ENCODE measurements around the gene PRDM5. TPM values are rescaled to one million over a fixed set of nuclear protein-coding genes. Genes with fewer than 3 reads are reported as not detected.

PRDM5 gene
- total and polyA plus RNA-seq, 10 of the 15 experiments (the other 5 are each of a cell fraction or from before 2014, with no cell fraction given): 0.07 TPM; not detected in 9

DNA sequence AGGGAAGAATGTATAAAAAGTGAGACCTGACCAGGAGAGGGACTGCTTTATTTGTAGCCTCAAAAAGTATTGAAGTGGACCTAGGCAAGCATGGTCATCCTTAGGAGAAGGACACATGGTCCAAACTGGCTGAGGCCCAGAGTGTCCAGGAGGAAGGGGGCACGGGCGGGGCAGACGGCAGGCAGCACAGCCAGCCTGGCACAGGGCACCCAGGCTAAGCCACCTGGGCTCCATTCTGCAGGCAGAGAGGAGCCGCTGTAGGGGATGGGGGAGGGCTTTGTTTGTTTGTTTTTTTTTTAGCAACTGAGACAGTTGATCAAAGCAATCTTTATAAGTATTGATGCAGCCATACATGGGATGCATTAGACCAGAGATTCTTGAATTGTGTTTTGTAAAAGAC lies 188.6 kb downstream of the PRDM5 start:
- Histone ChIP-seq H3K9ac (ENCODE audit: control insufficient read depth, insufficient read depth, low read length) (no peak overlapping the region), H3K36me3 (ENCODE audit: control insufficient read depth in 2 of 2, insufficient read depth in 2 of 2, low read length in 1 of 2) (no peaks in the 10 kb centered on the region), H2AFZ (ENCODE audit: control insufficient read depth, low read depth, low read length) (no peak overlapping the region), H3K79me2 (ENCODE audit: control insufficient read depth, insufficient read depth, low read length) (no peaks in the 10 kb centered on the region), H3K4me2 (ENCODE audit: control insufficient read depth, insufficient read depth) (no peak overlapping the region), H3K27ac (ENCODE audit: control insufficient read depth, insufficient read depth) (no peak overlapping the region), H3K27me3 (replicated peaks in 1 of 2; ENCODE audit: control insufficient read depth in 2 of 2, insufficient read depth in 2 of 2, low read length in 1 of 2) (no peaks in the 10 kb centered on the region; a peak in 1 of 4 replicates), H4K20me1 (ENCODE audit: control insufficient read depth, insufficient read depth) (no peaks in the 10 kb centered on the region), H3K9me3 (replicated peaks; ENCODE audit: control insufficient read depth, insufficient read depth, low read length) (no peaks in the 10 kb centered on the region), H3K4me3 (no peak overlapping the region), H3K4me1 (ENCODE audit: control insufficient read depth, insufficient read depth, low read length) (no peaks in the 10 kb centered on the region)
- ATAC-seq (no peak), DNase-seq (ENCODE audit: low read depth, low spot score) (no peak), FAIRE-seq (no peak)
- CTCF ChIA-PET: no interaction called here
- RAD21 ChIA-PET (ENCODE audit: unreplicated experiment): interaction anchor here (0.9 kb wide), 1 partner anchor 579 kb away, joined by 3 read pairs; no protein-coding TSS in a partner anchor
- SMC1A ChIA-PET (ENCODE audit: uncharacterized antibody, unreplicated experiment): interaction anchor here (0.7 kb wide), 1 partner anchor 223 kb away, joined by 3 read pairs; no protein-coding TSS in a partner anchor
- no TSS peak for BruUV-seq (replicated peaks)
- in situ Hi-C loops (cut with MboI): no loop called here
- TF ChIP-seq EED (IDR thresholded peaks at IDR 0.05; ENCODE audit: low read depth) (no peak), BCL11A (IDR thresholded peaks at IDR 0.05; ENCODE audit: low read depth, low read length) (no peak), SMAD5 (IDR thresholded peaks at IDR 0.05; ENCODE audit: low read depth) (no peak), CREB1 (IDR thresholded peaks at IDR 0.05; ENCODE audit: low read depth) (no peak), ZSCAN29 (IDR thresholded peaks at IDR 0.05) (no peak), JUND (IDR thresholded peaks at IDR 0.05; ENCODE audit: low read depth, low read length) (no peak), YY1 (IDR thresholded peaks at IDR 0.05; ENCODE audit: low read depth, low read length) (no peak), ZNF24 (IDR thresholded peaks at IDR 0.05) (no peak), MEF2B (IDR thresholded peaks at IDR 0.05; ENCODE audit: partially characterized antibody, poor library complexity, severe bottlenecking) (no peak), SRF (IDR thresholded peaks at IDR 0.05; ENCODE audit: low read depth in 2 of 2, low read length in 2 of 2) (no peak), GATAD2B (conservative IDR thresholded peaks at IDR 0.05; ENCODE audit: low read depth) (no peak), TCF12 (IDR thresholded peaks at IDR 0.05; ENCODE audit: low read depth, low read length) (no peak), POLR2AphosphoS5 (IDR thresholded peaks at IDR 0.05; ENCODE audit: low read length) (no peak), SUZ12 (IDR thresholded peaks at IDR 0.05; ENCODE audit: unreplicated experiment) (no peak), NFYB (IDR thresholded peaks at IDR 0.05; ENCODE audit: insufficient read depth, low read depth, low read length) (no peak), TAF1 (IDR thresholded peaks at IDR 0.05; ENCODE audit: borderline replicate concordance, low read depth, low read length) (no peak), SMARCA5 (IDR thresholded peaks at IDR 0.05) (no peak)
- TF ChIP-seq, protein P1, sequence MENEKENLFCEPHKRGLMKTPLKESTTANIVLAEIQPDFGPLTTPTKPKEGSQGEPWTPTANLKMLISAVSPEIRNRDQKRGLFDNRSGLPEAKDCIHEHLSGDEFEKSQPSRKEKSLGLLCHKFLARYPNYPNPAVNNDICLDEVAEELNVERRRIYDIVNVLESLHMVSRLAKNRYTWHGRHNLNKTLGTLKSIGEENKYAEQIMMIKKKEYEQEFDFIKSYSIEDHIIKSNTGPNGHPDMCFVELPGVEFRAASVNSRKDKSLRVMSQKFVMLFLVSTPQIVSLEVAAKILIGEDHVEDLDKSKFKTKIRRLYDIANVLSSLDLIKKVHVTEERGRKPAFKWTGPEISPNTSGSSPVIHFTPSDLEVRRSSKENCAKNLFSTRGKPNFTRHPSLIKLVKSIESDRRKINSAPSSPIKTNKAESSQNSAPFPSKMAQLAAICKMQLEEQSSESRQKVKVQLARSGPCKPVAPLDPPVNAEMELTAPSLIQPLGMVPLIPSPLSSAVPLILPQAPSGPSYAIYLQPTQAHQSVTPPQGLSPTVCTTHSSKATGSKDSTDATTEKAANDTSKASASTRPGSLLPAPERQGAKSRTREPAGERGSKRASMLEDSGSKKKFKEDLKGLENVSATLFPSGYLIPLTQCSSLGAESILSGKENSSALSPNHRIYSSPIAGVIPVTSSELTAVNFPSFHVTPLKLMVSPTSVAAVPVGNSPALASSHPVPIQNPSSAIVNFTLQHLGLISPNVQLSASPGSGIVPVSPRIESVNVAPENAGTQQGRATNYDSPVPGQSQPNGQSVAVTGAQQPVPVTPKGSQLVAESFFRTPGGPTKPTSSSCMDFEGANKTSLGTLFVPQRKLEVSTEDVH (IDR thresholded peaks at IDR 0.05; ENCODE audit: low read depth, partially characterized antibody): no peak
- TF ChIP-seq, protein P2, sequence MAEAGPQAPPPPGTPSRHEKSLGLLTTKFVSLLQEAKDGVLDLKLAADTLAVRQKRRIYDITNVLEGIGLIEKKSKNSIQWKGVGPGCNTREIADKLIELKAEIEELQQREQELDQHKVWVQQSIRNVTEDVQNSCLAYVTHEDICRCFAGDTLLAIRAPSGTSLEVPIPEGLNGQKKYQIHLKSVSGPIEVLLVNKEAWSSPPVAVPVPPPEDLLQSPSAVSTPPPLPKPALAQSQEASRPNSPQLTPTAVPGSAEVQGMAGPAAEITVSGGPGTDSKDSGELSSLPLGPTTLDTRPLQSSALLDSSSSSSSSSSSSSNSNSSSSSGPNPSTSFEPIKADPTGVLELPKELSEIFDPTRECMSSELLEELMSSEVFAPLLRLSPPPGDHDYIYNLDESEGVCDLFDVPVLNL (IDR thresholded peaks at IDR 0.05; ENCODE audit: low read depth, low read length): no peak
- intact Hi-C loops (cut with micrococcal nuclease; ENCODE audit: unreplicated experiment): no loop called here
- 28% methylated on average over 4 of the region's 4 CpGs for WGBS (ENCODE audit: insufficient coverage, insufficient replicate concordance, low lambda C conversion rate, missing lambda C conversion rate)
- POLR2A ChIA-PET: interaction anchor here (0.7 kb wide), 1 partner anchor 94 kb away, joined by 4 read pairs; no protein-coding TSS in a partner anchor
